H9 (cell line): ENCODE data around the gene GHR. TPM values are rescaled to one million over a fixed set of nuclear protein-coding genes. Genes with fewer than 3 reads are reported as not detected.

Source experiments
- DNase-seq: peaks from one replicate; pipeline ENCODE4 v3.0.0-alpha.2; 2017
- H2AFZ ChIP-seq: one replicate; pipeline ENCODE4 v1.6.1; 2013; ENCODE audit warnings: mild to moderate bottlenecking, low read length, control low read depth, moderate library complexity
- H2AK5ac ChIP-seq: 2 replicates; pipeline ENCODE4 v1.6.1; 2013; ENCODE audit warnings: low read length, control low read depth, mixed read lengths; ENCODE audit not compliant: insufficient read length
- H2BK120ac ChIP-seq: one replicate; pipeline ENCODE4 v1.6.1; 2013; ENCODE audit warnings: low read depth, mild to moderate bottlenecking, low read length, control low read depth, inconsistent platforms; ENCODE audit not compliant: poor library complexity, severe bottlenecking
- H2BK12ac ChIP-seq: 2 replicates; pipeline ENCODE4 v1.6.1; 2013; ENCODE audit warnings: low read length, control low read depth, mixed read lengths, low read depth; ENCODE audit not compliant: insufficient read length
- H2BK15ac ChIP-seq: 2 replicates; pipeline ENCODE4 v1.6.1; 2013; ENCODE audit warnings: low read depth, low read length, control low read depth
- H2BK20ac ChIP-seq: one replicate; pipeline ENCODE4 v1.6.1; 2013; ENCODE audit warnings: low read depth, mild to moderate bottlenecking, low read length, control low read depth, inconsistent platforms; ENCODE audit not compliant: poor library complexity, severe bottlenecking
- H2BK5ac ChIP-seq: 2 replicates; pipeline ENCODE4 v1.6.1; 2013; ENCODE audit warnings: low read length, control low read depth, mixed read lengths; ENCODE audit not compliant: insufficient read length
- H3K14ac ChIP-seq: 2 replicates; pipeline ENCODE4 v1.6.1; 2013; ENCODE audit warnings: low read length, control low read depth; ENCODE audit not compliant: insufficient read depth
- H3K18ac ChIP-seq: 2 replicates; pipeline ENCODE4 v1.6.1; 2013; ENCODE audit warnings: low read depth, mild to moderate bottlenecking, mixed read lengths, low read length, control low read depth; ENCODE audit not compliant: insufficient read length
- H3K23ac ChIP-seq: 2 replicates; pipeline ENCODE4 v1.6.1; 2013; ENCODE audit warnings: low read length, control low read depth, mixed read lengths, low read depth; ENCODE audit not compliant: insufficient read length
- H3K23me2 ChIP-seq: 2 replicates; pipeline ENCODE4 v1.6.1; 2013; ENCODE audit warnings: low read depth, mild to moderate bottlenecking, mixed read lengths, low read length, control low read depth; ENCODE audit not compliant: insufficient read length, poor library complexity, severe bottlenecking
- H3K27ac ChIP-seq: 2 replicates; pipeline ENCODE4 v1.5.1; 2013; ENCODE audit warnings: low read length, control low read depth, mixed read lengths, low read depth; ENCODE audit not compliant: insufficient read length
- H3K27me3 ChIP-seq: 2 replicates; pipeline ENCODE4 v1.6.1; 2013; ENCODE audit warnings: low read length, control low read depth, inconsistent platforms; ENCODE audit not compliant: insufficient read depth
- H3K4ac ChIP-seq: 2 replicates; pipeline ENCODE4 v1.6.1; 2013; ENCODE audit warnings: low read depth, mild to moderate bottlenecking, control low read depth, inconsistent platforms, low read length, moderate library complexity
- H3K4me1 ChIP-seq: 2 replicates; pipeline ENCODE4 v1.6.1; 2013; ENCODE audit warnings: low read length, control low read depth, inconsistent platforms; ENCODE audit not compliant: insufficient read depth
- H3K4me2 ChIP-seq: 2 replicates; pipeline ENCODE4 v1.6.1; 2013; ENCODE audit warnings: low read length, control low read depth, mixed read lengths; ENCODE audit not compliant: insufficient read length, insufficient read depth
- H3K56ac ChIP-seq: 2 replicates; pipeline ENCODE4 v1.6.1; 2013; ENCODE audit warnings: low read depth, mild to moderate bottlenecking, mixed read lengths, low read length, control low read depth; ENCODE audit not compliant: insufficient read length
- H3K79me1 ChIP-seq: 2 replicates; pipeline ENCODE4 v1.6.1; 2013; ENCODE audit warnings: low read depth, mild to moderate bottlenecking, moderate library complexity, low read length, control low read depth, inconsistent platforms; ENCODE audit not compliant: insufficient read depth, poor library complexity, severe bottlenecking
- H3K79me2 ChIP-seq: 2 replicates; pipeline ENCODE4 v1.6.1; 2013; ENCODE audit warnings: low read length, control low read depth, inconsistent platforms; ENCODE audit not compliant: insufficient read depth
- H3K9ac ChIP-seq: 2 replicates; pipeline ENCODE4 v1.6.1; 2013; ENCODE audit warnings: low read length, control low read depth, mixed read lengths; ENCODE audit not compliant: insufficient read length; ENCODE audit errors: extremely low read depth
- H3K9me3 ChIP-seq: one replicate; pipeline ENCODE4 v1.6.1; 2013; ENCODE audit warnings: low read depth, low read length, inconsistent platforms; ENCODE audit not compliant: control insufficient read depth
- H3T11ph ChIP-seq: one replicate; pipeline ENCODE4 v1.6.1; 2013; ENCODE audit warnings: mild to moderate bottlenecking, low read length, control low read depth, inconsistent platforms
- H4K20me1 ChIP-seq: one replicate; pipeline ENCODE4 v1.6.1; 2013; ENCODE audit not compliant: control insufficient read depth, insufficient read length, insufficient read depth
- H4K5ac ChIP-seq: 2 replicates; pipeline ENCODE4 v1.6.1; 2013; ENCODE audit warnings: low read depth, mild to moderate bottlenecking, mixed read lengths, low read length, control low read depth; ENCODE audit not compliant: insufficient read length
- H4K8ac ChIP-seq: replicated peaks from 2 replicates; pipeline ENCODE4 v1.6.1; 2013; ENCODE audit warnings: low read length, control low read depth, mixed read lengths, low read depth; ENCODE audit not compliant: insufficient read length
- H4K91ac ChIP-seq: 2 replicates; pipeline ENCODE4 v1.6.1; 2013; ENCODE audit warnings: low read depth, mild to moderate bottlenecking, moderate library complexity, mixed read lengths, low read length, control low read depth; ENCODE audit not compliant: insufficient read length
- H3K27ac Mint-ChIP-seq, 3 experiments: 2 replicates in 2 of 3; 3 replicates in 1 of 3; pipeline ENCODE4 v1.8.0; 2020 to 2021; ENCODE audit warnings: mixed read lengths in 3 of 3, mild to moderate bottlenecking in 1 of 3, moderate library complexity in 1 of 3
- H3K27me3 Mint-ChIP-seq: 2 replicates; pipeline ENCODE4 v1.8.0; 2021; ENCODE audit warnings: low read depth, mild to moderate bottlenecking, moderate library complexity, mixed read lengths
- H3K36me3 Mint-ChIP-seq, 3 experiments: 2 replicates in 2 of 3; 3 replicates in 1 of 3; pipeline ENCODE4 v1.8.0; 2020 to 2021; ENCODE audit warnings: low read depth in 3 of 3, mixed read lengths in 3 of 3; ENCODE audit not compliant: insufficient read depth in 1 of 3
- H3K4me1 Mint-ChIP-seq, 2 experiments: 2 replicates each; pipeline ENCODE4 v1.8.0; 2020; ENCODE audit warnings: mixed read lengths in 2 of 2
- H3K4me3 Mint-ChIP-seq, 2 experiments: 2 replicates in 1 of 2; 3 replicates in 1 of 2; pipeline ENCODE4 v1.8.0; 2020 to 2021; ENCODE audit warnings: mild to moderate bottlenecking in 2 of 2, mixed read lengths in 2 of 2, moderate library complexity in 1 of 2
- H3K9me3 Mint-ChIP-seq, 2 experiments: 2 replicates in 1 of 2; 3 replicates in 1 of 2; pipeline ENCODE4 v1.8.0; 2020; ENCODE audit warnings: mild to moderate bottlenecking in 2 of 2, mixed read lengths in 2 of 2, moderate library complexity in 1 of 2
- WGBS: extraction: QIAGEN DNeasy Blood & Tissue Kit; methylation state at CpG from one replicate; pipeline ENCODE4 v1.1.7; 2013; ENCODE audit warnings: missing lambda C conversion rate, low lambda C conversion rate, mixed read lengths; ENCODE audit not compliant: insufficient read length; ENCODE audit errors: extremely low coverage; 5-methylcytosine and 5-hydroxymethylcytosine counted together
- total RNA-seq: library from RNA; stranded (reverse); gene quantifications from 2 replicates; pipeline ENCODE4 v1.2.1, GENCODE V29; 2021
- TF ChIP-seq, protein P1 (sequence below): fragments of 200-600 bp; sonication (generic); conservative IDR thresholded peaks from 3 replicates; pipeline ENCODE4 v1.8.0; 2021; ENCODE audit warnings: antibody characterized with exemption, mild to moderate bottlenecking

The GHR gene
- total RNA-seq, 1 experiment from 2014 or later: 0.20 TPM

DNA sequence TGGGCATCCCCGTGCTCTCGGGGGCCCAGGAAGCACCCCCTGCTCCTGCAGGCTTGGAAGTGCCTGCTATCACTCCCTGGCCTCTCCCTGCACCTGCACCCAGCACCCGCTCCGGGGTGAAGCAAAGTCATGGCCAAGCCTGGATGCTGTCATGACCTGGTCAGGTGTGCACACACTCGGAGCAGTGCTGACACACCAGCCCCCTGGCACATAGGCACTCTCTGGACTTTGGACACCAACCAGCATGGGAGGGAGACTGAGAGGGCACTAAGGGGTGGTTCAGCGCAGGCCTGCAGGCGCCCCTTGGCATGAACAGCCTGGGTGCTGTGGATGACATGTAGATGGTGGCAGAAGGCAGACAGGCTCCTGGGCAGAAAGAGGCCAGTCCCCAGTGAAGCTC, 158.6 kb downstream of the GHR start:
- Histone ChIP-seq H2AFZ (no peak overlapping the region), H3K23me2 (no peaks in the 10 kb centered on the region), H3K18ac (no peak overlapping the region), H3K14ac (no peak overlapping the region; the same call in 1 of the 2 replicates), H2BK15ac (no peak overlapping the region), H4K20me1 (no peaks in the 10 kb centered on the region), H4K91ac (no peak overlapping the region), H3K4ac (no peak overlapping the region), H3K79me1 (no peaks in the 10 kb centered on the region), H3K79me2 (no peaks in the 10 kb centered on the region), H4K8ac (no peak overlapping the region), H3T11ph (no peak overlapping the region), H2BK5ac (no peak overlapping the region), H2BK20ac (no peak overlapping the region), H2BK120ac (no peak overlapping the region), H2AK5ac (no peak overlapping the region), H2BK12ac (no peak overlapping the region), H3K27me3 (no peaks in the 10 kb centered on the region), H3K9ac (no peak overlapping the region), H3K4me2 (no peak overlapping the region), H3K4me1 (no peaks in the 10 kb centered on the region), H4K5ac (no peak overlapping the region), H3K27ac (no peak overlapping the region), H3K23ac (no peak overlapping the region), H3K9me3 (no peaks in the 10 kb centered on the region), H3K56ac (no peak overlapping the region)
- Mint-ChIP-seq H3K4me3 (no peak overlapping the region), H3K36me3 (no peaks in the 10 kb centered on the region; a peak in 3 of 7 replicates), H3K27me3 (no peaks in the 10 kb centered on the region), H3K27ac (no peak overlapping the region), H3K9me3 (peaks cover 0 to 3% of the 10 kb centered on the region in 2 experiments; a peak in 1 of 5 replicates), H3K4me1 (peaks cover 0 to 4% of the 10 kb centered on the region in 2 experiments; a peak in 1 of 4 replicates)
- no peak for DNase-seq
- TF ChIP-seq, protein P1, sequence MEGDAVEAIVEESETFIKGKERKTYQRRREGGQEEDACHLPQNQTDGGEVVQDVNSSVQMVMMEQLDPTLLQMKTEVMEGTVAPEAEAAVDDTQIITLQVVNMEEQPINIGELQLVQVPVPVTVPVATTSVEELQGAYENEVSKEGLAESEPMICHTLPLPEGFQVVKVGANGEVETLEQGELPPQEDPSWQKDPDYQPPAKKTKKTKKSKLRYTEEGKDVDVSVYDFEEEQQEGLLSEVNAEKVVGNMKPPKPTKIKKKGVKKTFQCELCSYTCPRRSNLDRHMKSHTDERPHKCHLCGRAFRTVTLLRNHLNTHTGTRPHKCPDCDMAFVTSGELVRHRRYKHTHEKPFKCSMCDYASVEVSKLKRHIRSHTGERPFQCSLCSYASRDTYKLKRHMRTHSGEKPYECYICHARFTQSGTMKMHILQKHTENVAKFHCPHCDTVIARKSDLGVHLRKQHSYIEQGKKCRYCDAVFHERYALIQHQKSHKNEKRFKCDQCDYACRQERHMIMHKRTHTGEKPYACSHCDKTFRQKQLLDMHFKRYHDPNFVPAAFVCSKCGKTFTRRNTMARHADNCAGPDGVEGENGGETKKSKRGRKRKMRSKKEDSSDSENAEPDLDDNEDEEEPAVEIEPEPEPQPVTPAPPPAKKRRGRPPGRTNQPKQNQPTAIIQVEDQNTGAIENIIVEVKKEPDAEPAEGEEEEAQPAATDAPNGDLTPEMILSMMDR: no peak
- WGBS: no CpG with 5 or more reads among the region's 7 CpGs
